IPS-18c (cell line): ENCODE results near the gene LANCL3.

Source experiments
- H3K4me3 ChIP-seq: 2 replicates; pipeline ENCODE4 v1.7.0; 2013; ENCODE audit warnings: low read depth, mild to moderate bottlenecking, low read length, moderate library complexity; ENCODE audit not compliant: insufficient read depth
- H3K9me3 ChIP-seq: one replicate; pipeline ENCODE4 v1.6.1; 2013; ENCODE audit warnings: mild to moderate bottlenecking, low read length, moderate library complexity; ENCODE audit not compliant: control insufficient read depth, insufficient read depth

LANCL3 gene

DNA sequence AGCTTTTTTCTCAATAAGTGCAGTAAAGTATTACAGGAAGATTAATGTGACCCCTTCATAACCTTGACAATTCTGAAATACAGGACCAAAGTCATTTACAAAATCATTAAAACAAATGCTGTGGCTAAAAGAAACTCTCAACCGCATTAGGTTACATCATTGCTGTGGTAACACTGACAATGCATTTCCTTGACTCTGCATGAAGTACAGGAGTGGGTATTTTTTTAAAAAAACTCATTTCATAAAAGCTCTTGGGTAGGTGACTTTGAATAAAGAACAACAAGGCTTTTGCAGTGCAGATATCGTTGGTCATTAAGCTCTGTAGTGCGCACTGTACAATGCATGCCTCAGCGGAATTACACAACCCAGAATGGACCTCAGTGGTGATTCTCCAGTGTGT, 90.7 kb downstream of the LANCL3 start:
- H3K9me3 ChIP-seq, result no peaks in the 10 kb centered on the region
- no peak overlapping the region for H3K4me3 ChIP-seq

DNA sequence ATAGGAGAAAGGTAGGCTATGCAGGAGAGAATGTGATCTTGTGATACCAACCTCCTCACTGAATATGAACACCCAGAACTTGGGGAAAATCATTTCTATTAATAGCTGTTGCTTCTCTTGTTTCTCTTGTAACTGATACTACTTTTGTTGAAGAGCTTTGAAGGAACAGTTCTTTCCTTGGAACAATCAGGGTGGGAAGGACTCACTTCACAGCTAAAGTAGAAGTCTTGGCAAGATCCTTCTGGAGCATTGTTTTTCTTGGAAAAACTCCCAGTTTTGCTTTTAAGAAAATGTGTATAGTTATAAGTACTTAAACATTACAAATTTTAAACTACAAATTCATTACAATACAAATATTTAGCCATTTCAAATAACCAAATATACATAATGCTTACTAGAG, 95.1 kb downstream of the LANCL3 start:
- H3K4me3 ChIP-seq, result no peak overlapping the region
- no peaks in the 10 kb centered on the region for H3K9me3 ChIP-seq

DNA sequence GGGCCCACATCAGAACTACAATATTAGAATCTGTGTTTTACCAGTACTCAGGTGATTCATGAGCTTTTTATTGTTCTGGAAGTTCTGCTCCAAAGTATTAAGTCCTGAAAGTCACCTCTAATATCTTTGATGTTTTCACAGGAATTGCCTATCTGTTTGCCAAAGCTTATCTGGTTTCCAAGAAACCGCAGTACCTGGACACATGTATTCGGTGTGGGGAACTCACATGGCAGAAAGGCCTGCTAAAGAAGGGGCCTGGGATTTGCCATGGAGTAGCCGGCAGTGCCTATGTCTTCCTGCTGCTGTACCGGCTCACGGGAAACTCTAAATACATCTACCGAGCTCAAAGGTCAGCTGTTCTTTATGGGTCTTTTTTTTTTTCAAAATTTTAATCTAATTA, 95.7 kb downstream of the LANCL3 start:
- Histone ChIP-seq H3K4me3 (no peak overlapping the region), H3K9me3 (no peaks in the 10 kb centered on the region)

DNA sequence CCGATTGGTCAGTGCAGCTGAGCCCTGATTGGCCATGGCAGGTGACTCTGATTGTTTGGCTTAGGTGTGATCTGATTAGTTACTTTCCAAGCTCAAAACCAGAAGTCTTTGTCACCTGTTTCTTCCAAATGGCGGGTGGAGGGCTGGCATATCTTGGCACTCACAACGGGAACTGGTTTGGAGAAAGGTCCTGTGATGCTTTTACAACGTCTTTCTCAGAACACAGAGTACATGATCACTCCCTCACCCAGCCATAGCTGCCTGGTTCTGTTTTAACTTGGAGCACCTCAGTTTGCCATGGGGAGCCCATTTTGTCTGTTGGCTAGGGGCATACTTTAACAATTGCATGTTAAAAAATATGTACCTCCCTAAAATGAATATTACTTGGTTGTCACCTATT, 101.1 kb downstream of the LANCL3 start:
- no peaks in the 10 kb centered on the region for H3K9me3 ChIP-seq

DNA sequence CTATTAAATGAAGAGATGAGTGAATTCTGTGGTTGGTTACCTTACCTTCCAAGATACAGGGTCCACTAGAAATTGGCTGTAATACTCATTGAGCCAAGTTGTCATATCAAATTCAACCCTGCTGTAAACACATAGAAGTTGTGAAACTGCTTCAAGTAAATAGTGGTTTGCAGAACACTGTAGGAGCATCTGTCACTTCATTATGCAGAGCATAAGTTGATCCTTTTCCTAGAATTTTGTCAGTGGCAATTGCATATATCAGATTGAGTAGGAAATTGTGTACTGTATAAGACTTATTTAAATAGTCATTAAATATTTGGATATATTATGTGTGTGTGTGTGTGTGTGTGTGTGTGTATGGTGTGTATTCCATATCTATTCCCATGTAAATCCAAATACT, 105.3 kb downstream of the LANCL3 start:
- no peaks in the 10 kb centered on the region for H3K9me3 ChIP-seq
- no peak overlapping the region for H3K4me3 ChIP-seq

More for the DNA sequence above, 101.1 kb downstream of the LANCL3 start:
- no peak overlapping the region for H3K4me3 ChIP-seq

DNA sequence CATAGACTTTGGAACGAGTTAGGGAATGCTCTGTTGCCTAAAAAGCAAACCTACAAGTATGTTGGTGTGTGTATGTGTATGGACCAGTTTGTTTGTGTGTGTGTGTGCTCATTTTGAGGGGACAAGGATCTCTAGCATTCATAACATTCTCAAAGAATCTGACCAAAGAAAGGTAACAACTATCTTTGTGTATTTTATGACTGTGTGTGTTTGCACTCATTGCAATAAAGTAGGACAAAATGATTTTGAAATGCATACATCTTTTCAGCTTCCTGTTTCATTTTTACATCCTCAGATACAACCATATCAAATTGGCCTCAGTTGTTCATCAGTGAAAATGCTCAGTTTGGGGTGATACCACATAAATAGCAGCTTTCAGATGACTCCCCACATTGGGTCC, 105.8 kb downstream of the LANCL3 start:
- Histone ChIP-seq H3K9me3 (no peaks in the 10 kb centered on the region), H3K4me3 (no peak overlapping the region)

DNA sequence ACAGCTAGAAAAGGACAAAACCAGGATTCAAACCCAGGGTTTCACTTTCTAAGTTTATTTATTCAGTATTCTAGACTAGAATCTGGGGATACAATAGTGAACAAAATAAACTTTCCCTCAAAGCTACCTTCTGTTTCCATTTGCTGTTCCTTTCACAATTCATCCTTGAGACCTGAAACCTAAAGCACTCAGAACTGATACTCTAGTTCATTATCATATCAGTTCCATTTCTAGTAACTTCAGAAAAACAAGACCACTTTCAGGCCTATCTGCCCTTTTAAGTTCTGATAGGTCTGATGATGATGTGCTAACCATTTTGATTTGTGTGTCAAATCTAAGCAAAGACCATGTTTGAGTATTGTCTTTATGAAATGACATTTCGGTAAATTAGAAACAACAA, 106.3 kb downstream of the LANCL3 start:
- Histone ChIP-seq H3K4me3 (no peak overlapping the region), H3K9me3 (no peaks in the 10 kb centered on the region)

DNA sequence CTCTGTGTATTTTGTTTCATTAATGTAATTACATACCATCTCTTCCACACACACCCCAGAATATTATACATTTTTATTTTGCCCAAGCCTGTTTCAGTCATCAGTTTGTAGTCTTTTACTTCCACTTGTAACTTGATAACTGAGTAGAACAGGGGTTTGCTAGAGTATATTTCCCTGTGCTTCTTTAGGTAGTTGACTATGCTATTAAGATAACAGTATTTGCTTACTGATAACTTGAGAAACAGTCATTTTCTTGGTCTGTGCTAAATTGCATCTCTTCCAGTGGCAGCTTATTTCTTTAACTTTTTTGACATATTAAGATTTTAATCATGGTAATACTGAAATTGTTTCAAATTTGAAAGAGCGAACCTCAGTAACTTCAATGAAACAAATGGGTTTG, 107.1 kb downstream of the LANCL3 start:
- no peak overlapping the region for H3K4me3 ChIP-seq
- no peaks in the 10 kb centered on the region for H3K9me3 ChIP-seq

DNA sequence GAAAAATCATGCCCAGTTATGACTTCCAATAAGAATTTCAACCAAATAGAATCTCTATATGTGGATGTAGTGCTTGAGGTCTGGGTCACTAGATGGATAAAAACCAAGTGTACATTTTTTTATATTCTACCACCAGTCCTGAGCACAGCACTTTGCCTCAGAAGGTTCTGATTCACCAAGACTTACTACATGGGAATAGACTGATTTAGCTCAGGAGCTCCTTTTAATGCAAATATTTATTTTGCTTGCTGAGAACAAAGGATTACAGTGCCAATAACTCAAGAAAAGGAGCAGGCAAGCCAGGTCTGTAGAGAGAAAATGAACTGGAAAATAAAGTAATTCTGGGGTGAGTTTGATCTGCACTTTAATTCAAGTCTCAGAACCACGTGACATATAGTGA, 107.8 kb downstream of the LANCL3 start:
- H3K9me3 ChIP-seq, result no peaks in the 10 kb centered on the region

DNA sequence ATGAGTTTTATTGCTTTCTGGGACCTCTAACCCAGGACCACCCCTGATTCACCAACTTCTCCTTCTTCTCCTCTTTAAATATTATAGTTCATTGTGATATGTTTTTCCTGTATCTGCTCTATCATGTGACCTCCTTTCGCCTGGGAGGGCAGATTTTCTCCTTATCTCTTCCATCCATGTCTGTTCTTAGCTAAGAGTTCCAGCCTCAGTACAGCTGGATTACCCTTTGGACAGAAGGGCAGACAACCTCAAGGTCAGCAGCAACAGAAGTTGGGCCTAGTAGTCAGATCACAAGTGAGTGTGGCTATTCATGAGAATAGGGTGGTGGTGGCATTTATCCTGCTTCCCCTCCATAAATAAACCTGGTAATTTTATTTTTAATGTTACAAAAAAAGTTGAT, 108.4 kb downstream of the LANCL3 start:
- no peaks in the 10 kb centered on the region for H3K9me3 ChIP-seq
- H3K4me3 ChIP-seq, result no peak overlapping the region

More for the DNA sequence above, 107.8 kb downstream of the LANCL3 start:
- H3K4me3 ChIP-seq, result no peak overlapping the region

DNA sequence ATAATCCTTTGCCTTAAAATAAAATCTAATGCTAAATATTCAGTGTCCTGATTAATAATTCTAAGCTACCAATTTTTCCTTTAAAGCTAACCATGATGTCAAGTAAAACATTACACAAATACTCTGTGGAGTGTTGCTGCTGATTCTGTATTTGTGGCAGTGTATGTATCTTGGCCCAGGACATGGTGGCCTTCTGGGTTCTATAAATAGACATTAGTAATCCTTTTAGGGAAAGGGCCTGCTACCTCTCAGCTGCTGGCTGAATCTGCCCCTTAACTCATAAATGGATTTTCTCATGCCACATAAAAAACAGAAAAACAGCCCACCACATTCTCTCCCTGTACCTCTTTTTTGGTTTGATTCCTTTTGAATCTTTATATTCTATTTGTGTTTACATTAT, 113.0 kb downstream of the LANCL3 start:
- Histone ChIP-seq H3K4me3 (no peak overlapping the region), H3K9me3 (no peaks in the 10 kb centered on the region)

DNA sequence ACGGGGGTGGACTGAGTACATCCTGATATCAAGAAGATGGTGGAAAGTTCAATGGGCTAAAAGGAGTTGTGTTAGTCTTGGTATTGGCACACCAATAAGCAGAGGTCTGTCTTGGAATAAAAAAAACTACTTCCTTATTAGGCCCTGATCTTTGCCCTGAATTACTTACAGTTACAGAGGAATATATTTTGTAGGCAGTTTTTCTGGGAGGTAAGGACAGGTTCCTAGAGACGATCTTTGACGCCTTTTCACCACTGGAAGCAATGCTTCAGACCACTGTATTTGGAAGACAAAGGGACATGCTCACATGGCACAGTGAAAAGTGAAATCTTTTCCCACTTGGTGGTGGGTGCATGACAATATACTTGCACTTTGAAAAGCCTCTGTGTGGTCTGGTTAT, 113.5 kb downstream of the LANCL3 start:
- Histone ChIP-seq H3K4me3 (peak overlapping the region; percentile 46), H3K9me3 (no peaks in the 10 kb centered on the region)

DNA sequence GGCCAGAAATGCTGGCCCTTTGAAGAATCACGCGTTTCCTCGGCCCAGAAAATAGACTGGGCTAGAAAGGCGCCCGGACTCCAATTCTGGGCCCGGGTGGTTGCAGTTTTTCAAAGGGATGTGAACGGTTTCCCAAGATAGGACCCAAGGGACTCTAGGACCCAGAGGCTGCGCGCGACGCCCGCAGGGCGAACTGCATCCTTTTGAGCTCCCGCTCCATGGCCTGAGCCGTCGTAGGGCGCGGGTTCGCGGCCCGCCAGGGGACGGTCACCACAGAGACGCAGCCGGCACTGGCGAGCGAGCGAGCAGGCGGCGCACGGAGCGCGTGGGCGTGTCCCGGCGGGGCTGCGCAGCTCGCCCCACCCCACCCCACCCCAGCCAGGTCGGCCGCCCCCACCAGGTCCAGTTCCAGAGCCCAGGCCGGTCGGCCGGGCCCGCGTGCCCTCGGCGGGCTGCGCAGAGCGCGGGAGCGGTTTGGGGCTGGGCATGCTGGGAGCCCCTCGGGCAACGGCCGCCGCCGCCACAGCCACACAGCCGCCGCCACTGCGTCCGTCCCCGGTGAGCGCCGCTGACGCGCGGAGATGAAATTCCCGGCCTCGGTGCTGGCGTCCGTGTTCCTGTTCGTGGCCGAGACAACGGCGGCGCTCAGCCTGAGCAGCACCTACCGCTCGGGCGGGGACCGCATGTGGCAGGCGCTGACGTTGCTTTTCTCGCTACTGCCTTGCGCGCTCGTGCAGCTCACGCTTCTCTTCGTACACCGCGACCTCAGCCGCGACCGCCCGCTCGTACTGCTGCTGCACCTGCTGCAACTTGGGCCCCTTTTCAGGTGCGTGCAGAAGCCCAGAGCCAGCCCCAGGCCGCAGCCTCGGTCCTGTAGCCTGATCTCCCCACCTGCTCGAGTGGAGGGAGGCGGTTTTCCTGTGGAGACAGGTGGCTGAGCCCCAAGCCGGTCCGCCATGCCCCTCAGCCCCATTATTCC, 114.2 kb downstream of the LANCL3 start, which contains the start of gene XK:
Gene XK (plus strand): TSS at position 411 of the 979 bp plus-strand sequence. CDS start 171 bp downstream, at position 582.
- Histone ChIP-seq H3K9me3 (no peaks in the 10 kb centered on the region), H3K4me3 (peak within 1 kb of the TSS; percentile 46)

DNA sequence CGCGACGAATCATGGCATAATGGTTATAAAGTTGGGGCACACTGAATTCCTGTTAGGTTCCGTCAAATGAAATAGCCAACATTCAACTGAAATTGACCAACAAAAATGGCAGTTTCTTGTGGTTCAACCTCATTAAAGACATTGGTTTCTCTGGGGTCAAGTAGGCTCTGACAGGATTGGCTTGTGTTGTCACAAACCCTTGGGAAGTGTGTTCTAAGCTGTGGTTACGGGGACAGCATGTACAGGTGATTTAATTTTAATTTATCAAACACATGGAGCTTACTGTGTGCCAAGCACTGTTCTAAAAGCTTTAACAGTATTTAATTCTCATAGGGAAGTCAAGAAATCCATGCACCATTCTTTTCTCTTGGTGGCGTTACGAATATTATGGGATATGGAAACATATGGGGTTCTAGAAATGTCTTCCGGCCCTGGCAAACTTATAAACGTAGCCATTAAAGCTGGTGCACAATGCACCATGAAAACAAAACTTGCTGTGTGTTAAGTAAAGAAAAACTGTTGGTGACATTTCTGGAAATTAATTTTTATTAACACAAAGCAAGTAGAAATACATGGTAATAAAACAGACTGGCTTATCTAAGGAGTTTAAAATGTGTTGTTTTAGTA, 115.0 kb downstream of the LANCL3 start:
- no peaks in the 10 kb centered on the region for H3K9me3 ChIP-seq
- H3K4me3 ChIP-seq, result no peak overlapping the region

DNA sequence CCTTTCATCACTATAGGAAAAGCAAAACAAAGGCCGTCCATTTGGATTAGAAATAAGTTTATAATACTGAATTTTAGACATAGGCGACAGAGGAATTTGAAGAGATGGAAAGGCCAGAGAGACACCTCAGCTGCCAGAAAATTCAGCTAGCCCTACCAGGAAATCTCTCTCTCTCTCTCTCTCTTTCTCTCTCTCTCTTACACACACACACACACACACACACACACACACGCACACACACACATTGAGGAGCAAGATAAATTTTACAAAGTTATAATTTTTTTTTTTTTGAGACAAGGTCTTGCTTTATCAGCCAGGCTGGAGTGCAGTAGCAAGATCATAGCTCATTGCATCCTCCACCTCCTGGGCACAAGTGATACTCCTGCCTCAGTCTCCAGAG, 115.5 kb downstream of the LANCL3 start:
- H3K4me3 ChIP-seq, result no peak overlapping the region

DNA sequence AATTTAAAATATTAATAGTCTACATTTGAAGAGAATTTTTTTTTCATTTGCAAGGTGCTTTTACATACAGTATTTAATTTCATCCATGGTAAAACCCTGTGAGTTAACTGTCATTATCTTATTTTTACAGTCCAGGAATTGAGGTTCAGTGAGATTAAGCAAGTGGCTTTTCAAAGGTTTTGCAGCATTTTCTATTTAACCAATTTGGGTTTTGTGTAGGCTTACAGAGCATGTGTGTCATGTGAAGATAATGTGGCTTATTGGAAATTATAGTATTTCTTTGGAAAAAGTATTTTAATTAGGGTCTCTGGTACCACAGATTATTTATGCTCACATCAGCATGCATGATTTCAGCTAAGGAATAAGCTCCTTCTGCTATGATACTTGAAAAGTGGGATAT, 118.7 kb downstream of the LANCL3 start:
- Histone ChIP-seq H3K9me3 (no peaks in the 10 kb centered on the region), H3K4me3 (no peak overlapping the region)

More for the DNA sequence above, 115.5 kb downstream of the LANCL3 start:
- no peaks in the 10 kb centered on the region for H3K9me3 ChIP-seq

DNA sequence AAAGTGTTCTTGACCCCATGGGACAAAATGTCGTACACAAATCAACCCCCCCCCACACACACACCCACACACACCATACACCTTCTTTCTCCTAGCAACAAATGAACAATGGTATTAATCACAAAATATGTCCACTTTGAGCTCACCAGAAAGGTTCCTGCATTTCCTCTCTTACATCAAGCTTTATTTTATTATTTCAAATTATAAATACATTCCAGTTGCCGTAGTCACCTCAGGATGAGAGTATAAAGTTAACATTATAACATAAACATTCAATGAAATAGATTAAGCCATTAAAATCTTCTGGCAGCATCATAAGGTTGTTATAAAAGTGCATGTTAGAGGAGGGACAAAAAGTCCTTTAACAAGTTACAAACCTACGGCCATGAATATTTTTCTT, 121.5 kb downstream of the LANCL3 start:
- Histone ChIP-seq H3K4me3 (no peak overlapping the region), H3K9me3 (no peaks in the 10 kb centered on the region)

DNA sequence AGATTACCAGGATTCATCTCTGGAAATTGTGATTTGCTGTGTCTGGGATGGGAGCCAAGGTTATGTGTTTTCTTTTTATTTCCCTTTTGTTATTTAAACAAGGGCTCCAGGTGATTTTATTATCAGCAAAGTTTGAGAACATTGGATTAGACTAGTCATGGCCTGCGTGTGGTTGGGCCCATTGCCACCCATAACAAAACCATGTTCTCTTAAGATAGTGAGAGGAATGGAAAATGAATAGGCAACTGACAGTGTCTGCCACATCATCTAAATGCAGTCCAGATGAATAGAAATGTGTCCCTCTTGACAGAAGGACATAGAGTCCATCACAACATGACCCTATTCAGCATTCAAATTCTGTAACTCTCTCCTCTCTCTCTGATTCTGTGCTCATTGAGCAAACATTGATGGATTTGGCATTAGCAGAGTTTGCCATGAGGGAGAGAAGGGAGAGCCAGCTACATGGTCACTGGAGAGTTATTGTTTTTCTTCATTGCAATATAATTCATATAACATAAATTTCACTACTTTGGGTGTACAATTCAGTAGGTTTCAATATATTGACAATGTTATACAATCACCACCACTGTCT, 125.8 kb downstream of the LANCL3 start:
- H3K4me3 ChIP-seq, result no peak overlapping the region
- peaks cover 2% of the 10 kb centered on the region for H3K9me3 ChIP-seq
